ENCODE results near the gene CRABP1.
A peak's percentile ranks its signal among the peaks of the same experiment; 100 is the strongest.

Gene CRABP1

DNA sequence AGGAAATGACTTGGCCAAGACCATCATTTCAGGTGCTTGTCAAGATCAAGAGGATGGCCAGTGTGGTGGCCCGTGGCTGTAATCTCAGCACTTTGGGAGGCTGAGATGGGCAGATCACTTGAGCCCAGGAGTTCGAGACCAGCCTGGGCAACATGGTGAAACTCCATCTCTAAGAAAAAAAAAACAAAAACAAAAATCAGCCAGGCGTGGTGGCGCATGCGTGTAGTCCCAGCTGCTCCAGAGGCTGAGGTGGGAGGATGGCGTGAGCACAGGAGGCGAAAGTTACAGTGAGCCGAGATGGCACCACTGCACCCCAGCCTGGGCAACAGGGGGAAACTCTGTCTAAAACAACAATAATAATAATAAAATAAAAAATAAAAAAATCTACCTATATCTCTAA lies 15.0 kb downstream of the CRABP1 start:
- Histone ChIP-seq H3K4me1 (no peaks in the 10 kb centered on the region), H3K9me3 (no peaks in the 10 kb centered on the region), H3K4me3 (ENCODE audit: low read depth, low read length) (no peak overlapping the region), H3K36me3 (no peaks in the 10 kb centered on the region), H3K27me3 (no peaks in the 10 kb centered on the region)
- no peak for DNase-seq
- TF ChIP-seq, protein P1, sequence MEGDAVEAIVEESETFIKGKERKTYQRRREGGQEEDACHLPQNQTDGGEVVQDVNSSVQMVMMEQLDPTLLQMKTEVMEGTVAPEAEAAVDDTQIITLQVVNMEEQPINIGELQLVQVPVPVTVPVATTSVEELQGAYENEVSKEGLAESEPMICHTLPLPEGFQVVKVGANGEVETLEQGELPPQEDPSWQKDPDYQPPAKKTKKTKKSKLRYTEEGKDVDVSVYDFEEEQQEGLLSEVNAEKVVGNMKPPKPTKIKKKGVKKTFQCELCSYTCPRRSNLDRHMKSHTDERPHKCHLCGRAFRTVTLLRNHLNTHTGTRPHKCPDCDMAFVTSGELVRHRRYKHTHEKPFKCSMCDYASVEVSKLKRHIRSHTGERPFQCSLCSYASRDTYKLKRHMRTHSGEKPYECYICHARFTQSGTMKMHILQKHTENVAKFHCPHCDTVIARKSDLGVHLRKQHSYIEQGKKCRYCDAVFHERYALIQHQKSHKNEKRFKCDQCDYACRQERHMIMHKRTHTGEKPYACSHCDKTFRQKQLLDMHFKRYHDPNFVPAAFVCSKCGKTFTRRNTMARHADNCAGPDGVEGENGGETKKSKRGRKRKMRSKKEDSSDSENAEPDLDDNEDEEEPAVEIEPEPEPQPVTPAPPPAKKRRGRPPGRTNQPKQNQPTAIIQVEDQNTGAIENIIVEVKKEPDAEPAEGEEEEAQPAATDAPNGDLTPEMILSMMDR (IDR thresholded peaks at IDR 0.05; ENCODE audit: low read depth, low read length): no peak

DNA sequence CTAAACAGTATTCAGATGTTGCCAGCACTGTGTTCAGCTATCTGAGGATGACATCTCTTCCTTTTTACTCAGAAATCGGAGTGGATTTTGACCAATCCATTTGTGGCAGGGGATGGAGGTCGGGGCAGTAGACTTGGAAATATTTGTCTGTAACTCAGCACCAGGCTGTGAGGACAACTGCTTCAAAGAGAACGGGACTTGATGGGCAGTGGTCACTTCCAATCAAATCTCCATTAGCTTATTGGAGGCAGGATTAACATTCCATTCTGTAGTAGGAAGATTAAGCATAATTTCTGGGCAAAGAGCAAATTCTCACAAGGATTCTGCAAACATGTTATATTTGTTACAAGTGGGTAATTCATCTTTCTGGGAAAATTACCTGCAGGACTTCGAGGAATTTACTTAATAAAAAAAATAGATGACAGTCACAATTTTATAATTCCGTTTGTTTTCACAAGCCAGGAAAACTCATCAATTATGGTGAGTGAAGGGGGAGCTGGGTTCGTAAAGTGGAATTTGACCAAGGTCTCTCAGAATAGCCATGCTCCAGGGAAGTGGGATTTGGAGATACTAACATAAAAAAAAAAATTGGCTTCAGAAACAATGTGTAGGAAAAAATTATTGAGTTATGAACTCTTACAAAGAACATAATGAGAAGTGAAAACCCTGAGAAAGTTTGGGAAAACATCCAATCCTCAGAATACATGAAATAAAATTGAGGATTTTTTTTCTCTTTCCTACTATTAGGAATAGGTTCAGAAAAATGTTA lies 18.1 kb downstream of the CRABP1 start:
- Histone ChIP-seq H3K4me1 (no peaks in the 10 kb centered on the region), H3K9me3 (no peaks in the 10 kb centered on the region), H3K4me3 (ENCODE audit: low read depth, low read length) (no peak overlapping the region), H3K36me3 (no peaks in the 10 kb centered on the region), H3K27me3 (no peaks in the 10 kb centered on the region)
- TF ChIP-seq, protein P1 (IDR thresholded peaks at IDR 0.05; ENCODE audit: low read depth, low read length): no peak
- no peak for DNase-seq

GRCh38 chr15:78359041-78359808 lies 19.1 kb downstream of the CRABP1 start:
- Histone ChIP-seq H3K4me1 (no peaks in the 10 kb centered on the region), H3K36me3 (no peaks in the 10 kb centered on the region), H3K9me3 (no peaks in the 10 kb centered on the region), H3K27me3 (no peaks in the 10 kb centered on the region), H3K4me3 (ENCODE audit: low read depth, low read length) (no peak overlapping the region)
- DNase-seq: no peak
- TF ChIP-seq, protein P1 (IDR thresholded peaks at IDR 0.05; ENCODE audit: low read depth, low read length): no peak

DNA sequence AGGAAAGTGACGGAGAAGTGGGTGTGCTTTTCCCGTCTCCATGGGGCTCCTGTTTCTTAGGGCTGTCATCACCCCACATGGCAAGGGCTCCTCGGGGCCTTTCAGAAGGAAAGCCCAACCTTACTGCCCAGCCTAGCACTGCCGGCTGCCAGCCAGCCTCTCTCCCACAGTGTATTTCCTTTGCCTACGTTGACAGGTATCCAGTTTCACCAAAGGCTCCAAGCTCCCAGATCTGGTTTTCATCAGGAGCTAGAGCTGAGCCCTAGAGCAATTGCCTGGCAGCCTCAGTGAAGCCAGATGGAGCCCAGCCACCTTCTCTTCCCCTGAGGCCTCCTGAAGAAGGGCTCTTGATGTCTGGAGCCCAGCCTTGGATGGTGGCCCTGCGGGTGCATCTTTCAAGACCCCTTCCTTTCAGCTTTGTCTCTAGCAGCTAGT lies 20.2 kb downstream of the CRABP1 start:
- TF ChIP-seq, protein P1 (IDR thresholded peaks at IDR 0.05; ENCODE audit: low read depth, low read length): no peak
- H3K27me3 ChIP-seq: no peaks in the 10 kb centered on the region
- H3K4me3 ChIP-seq (ENCODE audit: low read depth, low read length): no peak overlapping the region
- H3K9me3 ChIP-seq: no peaks in the 10 kb centered on the region
- H3K36me3 ChIP-seq: no peaks in the 10 kb centered on the region
- no peaks in the 10 kb centered on the region for H3K4me1 ChIP-seq
- DNase-seq: peak; percentile 45

DNA sequence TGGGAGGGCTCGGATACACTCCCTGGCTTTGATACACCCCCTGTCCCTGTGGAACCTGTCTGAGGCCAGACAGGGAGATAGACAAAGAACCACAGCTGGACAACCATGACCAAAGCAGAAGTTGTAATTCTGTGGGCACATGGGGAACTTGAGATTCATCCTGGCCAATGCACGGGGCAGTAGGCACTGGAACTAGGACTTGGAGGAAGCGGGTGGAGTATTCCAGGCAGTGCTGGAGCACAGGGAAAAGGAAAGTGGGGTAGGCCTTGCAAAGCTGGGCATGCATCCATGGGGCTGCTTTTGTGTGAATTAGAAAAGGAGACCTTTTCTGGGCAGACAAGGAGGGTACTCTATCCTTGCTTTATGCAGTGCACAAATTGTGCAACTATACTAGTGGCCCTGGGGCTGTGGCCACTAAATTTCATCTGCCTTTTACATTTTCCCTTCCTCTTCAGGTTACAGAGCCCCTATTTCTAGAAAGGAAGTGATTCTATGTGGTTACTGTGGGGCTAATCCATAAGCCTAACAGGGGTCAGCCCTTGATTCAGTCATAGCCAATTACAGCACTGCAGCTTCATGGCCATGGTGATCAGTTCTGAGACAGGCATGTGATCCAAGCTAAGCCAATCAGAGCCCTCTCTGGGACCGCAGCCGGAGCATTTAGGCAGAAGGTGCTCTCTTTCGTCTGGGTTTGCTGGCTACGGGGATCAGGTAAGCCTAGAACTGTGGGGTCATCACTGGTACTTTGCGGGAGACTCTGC lies 21.0 kb downstream of the CRABP1 start:
- no peaks in the 10 kb centered on the region for H3K36me3 ChIP-seq
- TF ChIP-seq, protein P1 (IDR thresholded peaks at IDR 0.05; ENCODE audit: low read depth, low read length): no peak
- no peaks in the 10 kb centered on the region for H3K27me3 ChIP-seq
- no peaks in the 10 kb centered on the region for H3K4me1 ChIP-seq
- H3K4me3 ChIP-seq (ENCODE audit: low read depth, low read length): no peak overlapping the region
- no peaks in the 10 kb centered on the region for H3K9me3 ChIP-seq
- DNase-seq: no peak
